ENCODE results near the gene CCDC91.

GRCh38 chr12:28320353-28320752 is 130.1 kb downstream of the CCDC91 start:
- no peak for TF ChIP-seq POLR2A (IDR thresholded peaks at IDR 0.05)
- TF ChIP-seq CTCF (IDR thresholded peaks at IDR 0.05) = no peak

Measured in Peyer's patch (tissue), 4 donors.